GM19438 (cell line): Measurements from ENCODE around the gene ATP8B2.
"Not testable (repeated sequence)": the region's sequence is repeated elsewhere in the genome, so short reads cannot be mapped to it uniquely, and the experiment has no call there.

Source experiments
- ATAC-seq: cut with Tn5 transposase; IDR thresholded peaks from one replicate; pipeline ENCODE4 v1.9.1; 2021; ENCODE audit warnings: low read depth; ENCODE audit not compliant: unreplicated experiment

ATP8B2 gene, protein sequence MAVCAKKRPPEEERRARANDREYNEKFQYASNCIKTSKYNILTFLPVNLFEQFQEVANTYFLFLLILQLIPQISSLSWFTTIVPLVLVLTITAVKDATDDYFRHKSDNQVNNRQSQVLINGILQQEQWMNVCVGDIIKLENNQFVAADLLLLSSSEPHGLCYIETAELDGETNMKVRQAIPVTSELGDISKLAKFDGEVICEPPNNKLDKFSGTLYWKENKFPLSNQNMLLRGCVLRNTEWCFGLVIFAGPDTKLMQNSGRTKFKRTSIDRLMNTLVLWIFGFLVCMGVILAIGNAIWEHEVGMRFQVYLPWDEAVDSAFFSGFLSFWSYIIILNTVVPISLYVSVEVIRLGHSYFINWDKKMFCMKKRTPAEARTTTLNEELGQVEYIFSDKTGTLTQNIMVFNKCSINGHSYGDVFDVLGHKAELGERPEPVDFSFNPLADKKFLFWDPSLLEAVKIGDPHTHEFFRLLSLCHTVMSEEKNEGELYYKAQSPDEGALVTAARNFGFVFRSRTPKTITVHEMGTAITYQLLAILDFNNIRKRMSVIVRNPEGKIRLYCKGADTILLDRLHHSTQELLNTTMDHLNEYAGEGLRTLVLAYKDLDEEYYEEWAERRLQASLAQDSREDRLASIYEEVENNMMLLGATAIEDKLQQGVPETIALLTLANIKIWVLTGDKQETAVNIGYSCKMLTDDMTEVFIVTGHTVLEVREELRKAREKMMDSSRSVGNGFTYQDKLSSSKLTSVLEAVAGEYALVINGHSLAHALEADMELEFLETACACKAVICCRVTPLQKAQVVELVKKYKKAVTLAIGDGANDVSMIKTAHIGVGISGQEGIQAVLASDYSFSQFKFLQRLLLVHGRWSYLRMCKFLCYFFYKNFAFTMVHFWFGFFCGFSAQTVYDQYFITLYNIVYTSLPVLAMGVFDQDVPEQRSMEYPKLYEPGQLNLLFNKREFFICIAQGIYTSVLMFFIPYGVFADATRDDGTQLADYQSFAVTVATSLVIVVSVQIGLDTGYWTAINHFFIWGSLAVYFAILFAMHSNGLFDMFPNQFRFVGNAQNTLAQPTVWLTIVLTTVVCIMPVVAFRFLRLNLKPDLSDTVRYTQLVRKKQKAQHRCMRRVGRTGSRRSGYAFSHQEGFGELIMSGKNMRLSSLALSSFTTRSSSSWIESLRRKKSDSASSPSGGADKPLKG

GRCh38 chr1:154324669-154325582 is at the start of gene ATP8B2:
TSS of gene ATP8B2 (plus strand) at chr1:154325525. CDS start at chr1:154328142, 2,617 bp downstream.
- ATAC-seq = peak; percentile 41

GRCh38 chr1:154276797-154277196 is 48.5 kb upstream of the ATP8B2 start:
- ATAC-seq = no peak

DNA sequence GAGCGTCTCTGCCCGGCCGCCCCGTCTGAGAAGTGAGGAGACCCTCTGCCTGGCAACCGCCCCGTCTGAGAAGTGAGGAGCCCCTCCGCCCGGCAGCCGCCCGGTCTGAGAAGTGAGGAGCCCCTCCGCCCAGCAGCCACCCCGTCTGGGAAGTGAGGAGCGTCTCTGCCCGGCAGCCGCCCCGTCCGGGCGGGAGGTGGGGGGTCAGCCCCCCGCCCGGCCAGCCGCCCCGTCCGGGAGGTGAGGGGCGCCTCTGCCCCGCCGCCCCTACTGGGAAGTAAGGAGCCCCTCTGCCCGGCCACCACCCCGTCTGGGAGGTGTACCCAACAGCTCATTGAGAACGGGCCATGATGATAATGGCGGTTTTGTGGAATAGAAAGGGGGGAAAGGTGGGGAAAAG is 37.7 kb upstream of the ATP8B2 start:
- not testable (repeated sequence) for ATAC-seq

GRCh38 chr1:154288661-154289060 is 36.7 kb upstream of the ATP8B2 start:
- no peak for ATAC-seq

DNA sequence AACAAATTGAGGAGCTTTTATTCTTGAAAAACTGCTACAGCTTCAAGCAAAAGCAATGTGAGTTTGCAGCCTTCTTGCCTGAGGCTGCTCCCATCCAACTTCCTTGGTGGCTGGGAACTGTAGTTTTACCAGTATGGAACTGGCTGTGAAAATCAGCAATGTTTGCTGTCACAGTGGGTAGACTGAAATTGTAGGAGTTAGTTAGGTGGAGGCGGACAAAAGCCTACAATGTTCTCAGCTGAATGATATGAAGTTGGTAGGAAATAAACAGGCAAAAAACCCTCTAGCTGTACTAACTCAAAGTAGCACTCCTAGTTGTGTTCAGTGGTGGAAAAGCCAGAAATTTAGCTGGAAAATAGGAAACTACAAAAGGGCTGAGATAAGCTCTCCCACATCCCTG is 34.4 kb upstream of the ATP8B2 start:
- ATAC-seq = no peak

DNA sequence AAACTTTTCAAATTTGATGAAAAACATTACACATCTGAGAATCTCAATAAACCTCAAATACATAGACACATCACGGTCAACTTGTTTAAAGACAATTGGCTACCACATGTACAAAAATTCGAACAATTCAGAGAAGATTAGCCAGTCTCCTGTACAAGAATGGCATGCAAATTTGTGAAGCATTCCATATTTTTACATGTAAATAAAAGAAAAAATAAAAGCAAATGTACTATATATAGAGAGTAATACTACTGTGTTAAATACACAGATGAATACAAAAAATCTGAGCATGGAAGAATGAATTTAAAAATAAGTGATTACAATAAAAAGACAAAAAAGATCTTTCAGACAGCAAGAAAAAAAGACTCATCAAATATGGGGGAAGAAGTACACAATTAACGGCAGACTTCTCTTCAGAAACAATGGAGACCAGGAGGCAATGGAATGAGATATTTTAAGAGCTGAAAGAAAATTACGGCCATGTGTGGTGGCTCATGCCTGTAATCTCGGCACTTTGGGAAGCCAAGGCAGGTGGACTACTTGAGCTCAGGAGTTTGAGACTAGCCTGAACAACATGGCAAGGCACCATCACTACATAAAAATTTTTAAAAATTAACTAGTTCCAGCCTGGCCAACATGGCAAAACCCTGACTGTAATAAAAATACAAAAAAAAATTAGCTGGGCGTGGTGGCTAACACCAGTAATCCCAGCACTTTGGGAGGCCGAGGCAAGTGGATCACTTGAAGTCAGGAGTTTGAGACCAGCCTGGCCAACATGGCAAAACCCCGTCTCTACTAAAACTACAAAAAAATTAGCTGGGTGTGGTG is 29.7 kb upstream of the ATP8B2 start:
- no peak for ATAC-seq

- ATAC-seq = no peak
These were observed 23.7 kb upstream of the ATP8B2 start for GRCh38 chr1:154301582-154301981.

DNA sequence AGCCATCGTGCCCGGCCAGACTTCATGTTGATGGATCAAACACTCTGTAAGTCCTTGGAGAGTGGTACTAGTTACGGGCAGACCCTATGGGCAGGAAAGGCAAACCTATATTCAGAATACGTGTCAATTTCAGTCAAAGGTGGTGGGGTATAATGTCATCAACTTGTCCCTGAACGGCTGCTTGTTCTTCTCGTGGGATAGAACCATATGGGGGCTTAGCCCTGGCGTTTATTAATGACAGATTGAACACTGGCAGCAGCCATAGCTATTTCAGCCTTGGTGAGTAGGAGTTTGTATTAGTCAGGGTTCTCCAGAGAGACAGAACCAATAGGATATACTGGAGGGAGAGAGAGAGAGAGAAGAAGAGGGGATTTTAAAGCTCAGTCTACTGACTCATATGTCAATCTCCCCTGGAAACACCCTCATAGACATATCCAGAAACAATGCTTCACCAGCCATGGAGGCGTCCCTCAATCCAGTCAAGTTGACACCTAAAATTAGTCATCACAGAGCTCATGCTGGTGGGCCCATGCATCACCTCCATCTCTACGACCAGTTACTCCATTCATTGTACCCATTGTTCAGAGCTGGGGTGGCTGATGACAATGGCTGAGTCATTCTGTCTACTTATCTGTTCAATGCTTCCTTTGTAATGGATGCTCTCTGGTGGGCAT is 20.5 kb upstream of the ATP8B2 start:
- ATAC-seq = no peak

GRCh38 chr1:154306151-154306550 is 19.2 kb upstream of the ATP8B2 start:
- no peak for ATAC-seq

- not testable (repeated sequence) for ATAC-seq
These were observed 17.6 kb upstream of the ATP8B2 start for GRCh38 chr1:154307670-154308270.

GRCh38 chr1:154309136-154309535 is 16.2 kb upstream of the ATP8B2 start:
- not testable (repeated sequence) for ATAC-seq

- ATAC-seq = not testable (repeated sequence)
These were observed 12.9 kb upstream of the ATP8B2 start for GRCh38 chr1:154312229-154313065.

DNA sequence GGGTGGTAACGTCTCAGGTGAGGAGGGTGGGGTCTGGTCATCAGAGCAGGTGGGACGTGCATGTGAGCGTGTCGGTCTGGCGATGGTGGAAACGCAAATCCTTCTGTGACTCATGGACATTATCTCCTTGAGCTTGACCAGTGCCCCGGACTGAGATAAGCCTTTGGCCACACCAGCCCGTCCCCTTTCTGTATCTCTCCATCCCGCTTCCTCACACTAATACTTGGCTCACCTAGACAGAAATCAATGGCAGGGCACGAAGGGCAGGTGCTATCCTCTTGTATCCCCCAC is 12.3 kb upstream of the ATP8B2 start:
- ATAC-seq = no peak

GRCh38 chr1:154314226-154314625 is 11.1 kb upstream of the ATP8B2 start:
- not testable (repeated sequence) for ATAC-seq

GRCh38 chr1:154316704-154317103 is 8.6 kb upstream of the ATP8B2 start:
- ATAC-seq = no peak

- ATAC-seq = no peak
These were observed 6.9 kb upstream of the ATP8B2 start for GRCh38 chr1:154318386-154318785.

- ATAC-seq = no peak
These were observed 4.3 kb upstream of the ATP8B2 start, which contains the start of gene AQP10 for GRCh38 chr1:154320882-154321608. TSS of gene AQP10 (plus strand) at chr1:154321093. CDS start at chr1:154321156, 63 bp downstream.
